HL-60/S4 treated with phorbol 12-myristate 13-acetate at 8.2 ng/mL for 4 days and 3 days (cell line): ENCODE results near the gene EFNA3.

Experiments used
- in situ Hi-C: fragments of 300-500 bp; cut with MboI; formaldehyde crosslinking; loops from 2 replicates; pipeline ENCODE4 v1.15.0; 2022; ENCODE audit warnings: low sequenced_read_pairs

Gene EFNA3

DNA sequence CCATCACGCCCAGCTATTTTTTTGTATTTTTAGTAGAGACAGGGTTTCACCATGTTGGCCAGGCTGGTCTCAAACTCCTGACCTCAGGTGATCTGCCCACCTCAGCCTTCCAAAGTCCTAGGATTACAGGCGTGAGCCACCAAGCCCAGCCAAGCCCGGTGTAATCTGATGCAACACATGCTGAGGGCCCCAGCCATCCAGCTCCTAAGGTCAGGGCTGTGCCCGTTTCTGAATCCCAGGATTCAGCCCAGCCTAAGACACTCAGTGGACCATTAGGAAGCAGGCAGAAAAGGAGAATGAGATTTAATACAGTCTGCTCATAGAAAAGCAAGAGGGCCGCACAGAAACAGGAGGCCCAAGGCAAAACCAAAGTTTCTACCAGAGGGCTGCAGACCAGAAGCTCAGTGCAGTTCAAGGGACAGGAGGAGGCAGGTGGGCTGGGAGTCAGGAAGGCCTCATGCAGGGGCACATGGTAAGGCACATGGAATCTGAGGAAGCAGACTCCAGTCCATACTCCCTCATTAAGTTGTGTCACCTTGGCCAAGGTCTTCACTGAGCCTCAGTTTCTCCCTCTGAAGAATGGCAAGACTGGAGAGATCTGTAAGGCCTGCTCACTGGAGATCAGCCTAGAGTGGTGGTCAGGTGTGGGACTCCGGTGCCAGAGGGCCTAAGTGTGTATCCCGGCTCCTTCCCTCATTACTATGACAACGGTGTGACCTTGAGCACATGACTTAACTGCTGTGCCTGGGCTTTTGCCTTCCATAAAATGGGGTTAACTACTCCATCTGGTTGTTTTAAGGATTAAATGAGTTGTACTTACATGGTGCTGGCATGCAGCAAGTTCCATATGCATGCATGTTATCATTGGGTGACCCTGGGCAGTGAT lies 29.9 kb upstream of the EFNA3 start:
- in situ Hi-C loops, result no loop called here

GRCh38 chr1:155049651-155050559 lies 28.7 kb upstream of the EFNA3 start:
- in situ Hi-C loops, result no loop called here

GRCh38 chr1:155050560-155051341 lies 27.9 kb upstream of the EFNA3 start, which contains the start of gene ADAM15:
Gene ADAM15 (plus strand): TSS chr1:155051316. CDS start chr1:155051387, 71 bp downstream.
- in situ Hi-C loops, result no loop called here

GRCh38 chr1:155051342-155051776 lies 27.3 kb upstream of the EFNA3 start:
- in situ Hi-C loops, result no loop called here

- in situ Hi-C loops, result no loop called here
Measured at GRCh38 chr1:155051777-155052398, 26.7 kb upstream of the EFNA3 start.

- in situ Hi-C loops, result no loop called here
Measured at GRCh38 chr1:155052439-155053395, 25.9 kb upstream of the EFNA3 start.

DNA sequence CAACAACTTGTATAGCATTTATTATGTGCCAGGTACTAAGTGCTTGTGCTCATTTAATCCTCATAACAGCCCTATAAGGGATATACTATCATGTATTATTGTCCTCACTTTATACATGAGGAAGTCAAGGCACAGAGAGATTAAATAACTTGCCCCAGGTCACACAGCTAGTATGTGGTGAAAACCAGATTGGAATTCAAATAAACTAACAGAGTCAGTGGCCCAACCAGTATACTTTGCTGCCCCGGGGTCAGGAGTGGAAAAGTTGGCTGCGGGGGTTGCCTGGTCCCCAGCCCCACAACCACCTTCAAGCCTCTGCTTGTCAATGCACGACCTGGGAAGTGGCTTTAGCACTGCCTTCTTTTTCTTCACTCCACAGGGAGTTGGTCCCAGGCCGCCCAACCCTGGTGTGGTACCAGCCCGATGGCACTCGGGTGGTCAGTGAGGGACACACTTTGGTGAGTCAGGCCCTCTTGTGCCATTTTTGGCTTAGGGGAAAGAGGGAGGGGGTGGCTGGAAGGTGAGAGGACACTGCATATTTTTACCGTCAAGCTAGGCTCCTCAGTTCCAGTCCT lies 25.0 kb upstream of the EFNA3 start:
- in situ Hi-C loops, result no loop called here

- in situ Hi-C loops, result no loop called here
Measured at GRCh38 chr1:155057104-155057503, 21.5 kb upstream of the EFNA3 start.

DNA sequence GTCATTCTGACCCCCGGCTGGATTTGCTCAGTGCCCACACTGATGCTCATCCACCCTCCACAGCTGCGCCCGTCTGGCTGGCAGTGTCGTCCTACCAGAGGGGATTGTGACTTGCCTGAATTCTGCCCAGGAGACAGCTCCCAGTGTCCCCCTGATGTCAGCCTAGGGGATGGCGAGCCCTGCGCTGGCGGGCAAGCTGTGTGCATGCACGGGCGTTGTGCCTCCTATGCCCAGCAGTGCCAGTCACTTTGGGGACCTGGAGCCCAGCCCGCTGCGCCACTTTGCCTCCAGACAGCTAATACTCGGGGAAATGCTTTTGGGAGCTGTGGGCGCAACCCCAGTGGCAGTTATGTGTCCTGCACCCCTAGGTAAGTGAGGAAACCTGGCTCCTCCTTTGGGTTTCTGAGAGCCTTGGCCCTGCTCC lies 20.8 kb upstream of the EFNA3 start:
- in situ Hi-C loops, result no loop called here

- in situ Hi-C loops, result no loop called here
Measured at GRCh38 chr1:155060736-155061135, 17.9 kb upstream of the EFNA3 start.

DNA sequence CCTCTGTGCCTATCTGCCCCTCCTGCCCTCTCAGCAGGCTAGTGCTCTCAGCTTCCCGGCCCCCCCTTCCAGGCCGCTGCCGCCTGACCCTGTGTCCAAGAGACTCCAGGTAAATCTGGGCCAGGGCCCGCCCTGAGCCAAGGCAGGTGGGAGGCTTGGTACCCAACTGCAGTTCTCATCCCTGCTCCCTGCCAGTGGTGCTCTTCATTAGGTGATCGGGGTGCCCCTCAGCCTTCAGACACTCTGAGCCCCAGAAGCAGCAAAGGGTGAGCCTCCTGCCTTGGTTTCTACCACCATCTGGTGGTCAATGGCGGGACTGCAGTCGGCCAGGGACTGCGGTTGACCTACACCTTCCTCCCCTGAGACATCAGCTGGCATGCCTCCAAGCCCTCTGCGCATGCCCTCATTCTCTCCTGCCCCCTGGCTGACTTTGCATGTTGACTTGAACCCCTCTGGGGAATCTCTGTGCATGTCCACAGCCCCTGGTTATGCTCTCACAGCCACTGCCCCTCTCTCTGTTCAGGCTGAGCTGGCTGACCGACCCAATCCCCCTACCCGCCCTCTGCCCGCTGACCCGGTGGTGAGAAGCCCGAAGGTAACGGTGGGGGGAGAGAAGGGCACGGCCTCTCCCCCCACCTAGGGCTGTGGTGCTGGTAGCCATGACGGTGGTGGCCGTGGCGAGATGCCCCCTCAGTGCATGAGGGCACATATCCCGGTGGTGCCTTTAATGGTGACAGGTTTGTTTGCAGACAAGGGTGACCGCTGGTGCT lies 17.1 kb upstream of the EFNA3 start:
- in situ Hi-C loops, result no loop called here

DNA sequence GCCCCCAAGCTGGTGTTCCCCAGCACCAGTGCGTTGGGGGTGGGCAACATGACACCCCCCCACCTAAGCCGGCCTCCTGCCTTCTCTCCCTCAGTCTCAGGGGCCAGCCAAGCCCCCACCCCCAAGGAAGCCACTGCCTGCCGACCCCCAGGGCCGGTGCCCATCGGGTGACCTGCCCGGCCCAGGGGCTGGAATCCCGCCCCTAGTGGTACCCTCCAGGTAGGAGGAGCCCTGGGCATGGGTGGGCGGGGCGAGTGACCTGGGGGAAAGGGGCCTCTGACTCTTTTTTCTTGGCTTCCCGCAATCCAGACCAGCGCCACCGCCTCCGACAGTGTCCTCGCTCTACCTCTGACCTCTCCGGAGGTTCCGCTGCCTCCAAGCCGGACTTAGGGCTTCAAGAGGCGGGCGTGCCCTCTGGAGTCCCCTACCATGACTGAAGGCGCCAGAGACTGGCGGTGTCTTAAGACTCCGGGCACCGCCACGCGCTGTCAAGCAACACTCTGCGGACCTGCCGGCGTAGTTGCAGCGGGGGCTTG lies 16.4 kb upstream of the EFNA3 start:
- in situ Hi-C loops, result no loop called here

DNA sequence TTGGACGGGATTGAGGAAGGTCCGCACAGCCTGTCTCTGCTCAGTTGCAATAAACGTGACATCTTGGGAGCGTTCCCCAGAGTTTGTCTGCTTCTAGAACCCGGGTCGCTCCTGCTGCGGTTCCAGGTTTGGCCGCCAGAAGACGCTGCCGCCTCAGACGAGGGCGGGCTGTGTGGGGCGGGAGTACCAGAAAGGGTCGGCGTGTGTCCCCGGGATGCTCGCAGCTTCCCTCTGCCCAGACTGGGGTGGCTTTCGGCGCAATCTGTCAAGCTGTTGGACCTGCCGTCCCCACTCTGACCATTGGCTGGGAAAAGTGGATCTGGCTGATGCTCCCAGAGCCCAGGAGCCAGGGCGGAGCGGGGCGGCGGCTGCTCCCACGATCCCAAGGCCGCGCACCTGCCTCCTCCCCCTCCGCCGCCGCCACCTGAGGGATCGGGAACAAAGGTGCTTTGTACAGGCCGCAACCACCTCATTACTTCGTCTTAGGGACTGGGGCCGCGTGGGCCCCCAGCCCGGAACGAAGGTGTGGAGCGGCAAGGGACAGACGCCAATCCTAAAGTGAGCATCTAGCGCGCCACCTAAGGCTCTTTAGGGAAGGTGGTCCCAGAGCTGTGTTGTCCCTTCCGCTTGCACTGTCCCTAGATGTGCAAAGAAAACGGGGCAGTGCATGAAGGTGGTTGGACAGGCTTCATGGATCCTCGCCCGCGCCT lies 15.8 kb upstream of the EFNA3 start:
- in situ Hi-C loops, result no loop called here

DNA sequence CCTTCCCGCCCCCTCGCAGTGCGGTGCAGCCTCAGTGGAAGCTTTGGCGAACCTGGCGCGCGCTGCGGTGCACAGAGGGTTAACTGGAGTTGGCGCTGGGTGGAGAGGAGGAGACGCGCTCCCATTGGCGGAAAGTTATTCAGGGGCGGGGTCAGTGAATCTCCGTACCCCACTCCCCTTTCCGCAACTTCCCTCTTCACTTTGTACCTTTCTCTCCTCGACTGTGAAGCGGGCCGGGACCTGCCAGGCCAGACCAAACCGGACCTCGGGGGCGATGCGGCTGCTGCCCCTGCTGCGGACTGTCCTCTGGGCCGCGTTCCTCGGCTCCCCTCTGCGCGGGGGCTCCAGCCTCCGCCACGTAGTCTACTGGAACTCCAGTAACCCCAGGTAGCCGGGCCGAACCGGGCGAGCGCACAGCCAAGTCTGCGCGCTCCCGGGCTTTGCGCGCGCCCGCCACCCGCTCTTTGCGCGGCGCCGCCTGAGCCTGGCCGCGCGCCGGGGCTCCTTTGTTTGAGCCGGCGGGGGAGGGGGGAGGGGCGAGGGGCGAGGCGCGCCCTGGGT lies 15.0 kb upstream of the EFNA3 start, which contains the start of gene EFNA4:
EFNA4 (plus strand) TSS at position 191 of the 561 bp plus-strand sequence; CDS start at position 275, 84 bp downstream.
- in situ Hi-C loops, result no loop called here

- in situ Hi-C loops, result no loop called here
Measured at GRCh38 chr1:155064111-155064831, 14.4 kb upstream of the EFNA3 start.

DNA sequence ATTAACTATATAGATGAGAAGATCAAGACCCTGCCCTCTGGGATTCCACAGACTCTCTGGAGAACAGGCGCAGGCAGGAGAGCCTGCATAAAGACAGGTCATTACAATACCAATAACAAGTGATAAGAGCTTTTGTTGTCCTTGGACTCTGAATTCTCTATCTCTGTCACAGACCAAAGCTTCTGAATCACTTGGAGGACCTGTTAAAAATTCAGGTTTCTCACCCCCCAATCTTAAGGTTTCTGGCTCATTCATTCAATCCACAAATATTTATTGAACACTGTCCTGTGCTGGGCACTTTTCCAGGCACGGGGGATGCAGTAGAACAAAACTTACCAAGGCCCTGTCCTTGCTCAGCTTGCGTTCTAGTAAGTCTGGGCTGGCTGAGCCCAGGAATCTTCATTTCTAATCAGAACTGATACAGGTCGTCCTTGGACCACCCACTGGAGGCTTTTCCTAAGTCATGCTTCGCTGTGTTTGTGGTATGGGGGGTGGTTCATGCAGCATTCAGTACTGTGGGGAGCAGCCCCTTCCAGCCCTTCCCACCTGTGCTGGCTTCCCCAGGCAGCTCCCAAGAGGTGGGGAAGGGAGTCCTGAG lies 13.7 kb upstream of the EFNA3 start:
- in situ Hi-C loops, result no loop called here
